Thoracic aorta (tissue), 2 donors: ENCODE measurements around the gene CBX6. TPM values are rescaled to one million over a fixed set of nuclear protein-coding genes. Genes with fewer than 3 reads are reported as not detected.

ENCODE experiments used
- ATAC-seq: fragments of 150-250 bp; one replicate; pipeline ENCODE4 v1.8.0; 2017; ENCODE audit warnings: low read depth; ENCODE audit not compliant: insufficient number of reproducible peaks, low FRiP score
- DNase-seq: peaks from one replicate; pipeline ENCODE4 v3.0.0-alpha.2; 2020; ENCODE audit warnings: low spot score
- H3K27ac ChIP-seq, 2 donors: fragments of 200-600 bp; sonication (generic); 1 replicate in 1 of 2; 2 replicates in 1 of 2; pipeline ENCODE4 v1.5.1; 2016; ENCODE audit warnings: mild to moderate bottlenecking in 2 of 2, moderate library complexity in 2 of 2
- H3K27me3 ChIP-seq: fragments of 200-600 bp; sonication (generic); replicated peaks from 2 replicates; pipeline ENCODE4 v1.6.0; 2016; ENCODE audit warnings: mild to moderate bottlenecking; ENCODE audit not compliant: insufficient read depth
- H3K36me3 ChIP-seq: fragments of 200-600 bp; sonication (generic); one replicate; pipeline ENCODE4 v1.5.1; 2016
- H3K4me1 ChIP-seq, 2 donors: fragments of 200-600 bp; sonication (generic); 1 replicate in 1 of 2; 2 replicates in 1 of 2; pipeline versions ENCODE4 v1.5.1 to v1.6.0; 2016; ENCODE audit warnings: low read depth in 2 of 2, mild to moderate bottlenecking in 1 of 2; ENCODE audit not compliant: control insufficient read depth in 1 of 2
- H3K4me3 ChIP-seq: fragments of 200-600 bp; sonication (generic); 2 replicates; pipeline ENCODE4 v1.5.1; 2016; ENCODE audit warnings: mild to moderate bottlenecking
- H3K9me3 ChIP-seq: fragments of 200-600 bp; sonication (generic); 2 replicates; pipeline ENCODE4 v1.5.1; 2016
- total RNA-seq, 2 donors: library from RNA; depleted of rRNA; stranded (reverse); fragments of >200 nt; gene quantifications; one replicate each; pipeline versions ENCODE4 v1.1.0 to v1.2.3, GENCODE V29; 2016
- TF ChIP-seq, protein P1 (sequence below): fragments of 200-600 bp; sonication (generic); IDR thresholded peaks from one replicate; pipeline ENCODE4 v1.5.1; 2019; ENCODE audit warnings: antibody characterized with exemption

CBX6 gene
- total RNA-seq, 2 donors from 2014 or later = 80.1 to 111 TPM

DNA sequence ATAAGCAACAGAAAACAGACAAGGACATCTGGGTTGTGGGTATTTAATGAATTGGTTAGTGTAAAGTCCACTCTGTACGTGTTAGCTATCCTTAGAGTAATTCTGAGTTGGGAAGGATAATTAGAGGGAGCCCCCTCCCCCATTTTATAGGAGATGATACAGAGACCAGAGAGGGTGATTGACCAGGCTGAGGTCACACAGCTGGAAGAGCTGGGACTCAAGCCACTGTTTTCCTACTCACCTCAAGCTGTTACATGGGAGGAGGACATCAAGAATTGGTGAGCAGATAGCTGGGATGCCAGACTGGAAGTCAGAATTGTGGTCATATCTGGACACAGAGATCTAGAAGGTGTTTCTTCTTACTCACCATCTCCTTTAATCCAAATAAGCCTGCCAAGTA is 19.5 kb downstream of the CBX6 start:
- Histone ChIP-seq H3K27me3 (no peaks in the 10 kb centered on the region), H3K4me1 (peaks cover 0 to 5% of the 10 kb centered on the region in 2 donors), H3K27ac (no peak overlapping the region), H3K9me3 (no peaks in the 10 kb centered on the region), H3K4me3 (no peak overlapping the region), H3K36me3 (no peaks in the 10 kb centered on the region)
- TF ChIP-seq, protein P1, sequence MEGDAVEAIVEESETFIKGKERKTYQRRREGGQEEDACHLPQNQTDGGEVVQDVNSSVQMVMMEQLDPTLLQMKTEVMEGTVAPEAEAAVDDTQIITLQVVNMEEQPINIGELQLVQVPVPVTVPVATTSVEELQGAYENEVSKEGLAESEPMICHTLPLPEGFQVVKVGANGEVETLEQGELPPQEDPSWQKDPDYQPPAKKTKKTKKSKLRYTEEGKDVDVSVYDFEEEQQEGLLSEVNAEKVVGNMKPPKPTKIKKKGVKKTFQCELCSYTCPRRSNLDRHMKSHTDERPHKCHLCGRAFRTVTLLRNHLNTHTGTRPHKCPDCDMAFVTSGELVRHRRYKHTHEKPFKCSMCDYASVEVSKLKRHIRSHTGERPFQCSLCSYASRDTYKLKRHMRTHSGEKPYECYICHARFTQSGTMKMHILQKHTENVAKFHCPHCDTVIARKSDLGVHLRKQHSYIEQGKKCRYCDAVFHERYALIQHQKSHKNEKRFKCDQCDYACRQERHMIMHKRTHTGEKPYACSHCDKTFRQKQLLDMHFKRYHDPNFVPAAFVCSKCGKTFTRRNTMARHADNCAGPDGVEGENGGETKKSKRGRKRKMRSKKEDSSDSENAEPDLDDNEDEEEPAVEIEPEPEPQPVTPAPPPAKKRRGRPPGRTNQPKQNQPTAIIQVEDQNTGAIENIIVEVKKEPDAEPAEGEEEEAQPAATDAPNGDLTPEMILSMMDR = no peak
- ATAC-seq (no peak), DNase-seq (no peak)

GRCh38 chr22:38850941-38851849 is 20.8 kb downstream of the CBX6 start:
- Histone ChIP-seq H3K27ac (no peak overlapping the region), H3K4me3 (no peak overlapping the region), H3K9me3 (no peaks in the 10 kb centered on the region), H3K4me1 (peaks cover under 1 to 18% of the 10 kb centered on the region in 2 donors), H3K27me3 (no peaks in the 10 kb centered on the region), H3K36me3 (no peaks in the 10 kb centered on the region)
- DNase-seq (no peak), ATAC-seq (no peak)
- TF ChIP-seq, protein P1 = no peak

- ATAC-seq (no peak), DNase-seq (no peak)
- Histone ChIP-seq H3K9me3 (no peaks in the 10 kb centered on the region), H3K27me3 (no peaks in the 10 kb centered on the region), H3K4me1 (peaks cover 8 to 26% of the 10 kb centered on the region in 2 donors), H3K36me3 (no peaks in the 10 kb centered on the region), H3K27ac (no peak overlapping the region), H3K4me3 (no peak overlapping the region)
- TF ChIP-seq, protein P1 = no peak
These were observed 21.6 kb downstream of the CBX6 start for GRCh38 chr22:38850399-38850798.

- Histone ChIP-seq H3K27ac (no peak overlapping the region), H3K4me1 (peaks cover 9 to 32% of the 10 kb centered on the region in 2 donors), H3K36me3 (no peaks in the 10 kb centered on the region), H3K4me3 (no peak overlapping the region), H3K9me3 (no peaks in the 10 kb centered on the region), H3K27me3 (no peaks in the 10 kb centered on the region)
- DNase-seq = no peak
- TF ChIP-seq, protein P1 = no peak
- ATAC-seq = no peak
These were observed 22.2 kb downstream of the CBX6 start for GRCh38 chr22:38849811-38850210.

DNA sequence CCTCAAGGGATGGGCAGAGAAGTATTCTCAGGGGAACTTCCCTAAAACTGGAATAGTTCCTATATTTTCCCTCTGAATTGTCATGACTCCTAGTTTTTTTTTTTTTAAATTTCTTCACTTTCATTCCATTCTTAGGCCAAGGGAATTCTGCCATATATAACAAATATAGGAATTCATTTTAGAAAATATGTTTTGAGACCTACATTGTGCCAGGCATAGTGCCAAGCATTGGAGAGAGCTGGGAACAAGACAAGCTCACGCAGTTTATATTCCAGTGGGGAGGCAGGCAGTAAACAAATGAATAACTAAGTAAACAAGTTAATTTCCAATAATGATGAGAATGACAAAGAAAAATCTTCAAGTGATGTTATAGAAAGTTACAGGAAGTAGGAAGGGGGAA is 25.6 kb downstream of the CBX6 start:
- Histone ChIP-seq H3K36me3 (no peaks in the 10 kb centered on the region), H3K27ac (peak overlapping the region; percentile 88 to 93), H3K27me3 (no peaks in the 10 kb centered on the region), H3K9me3 (no peaks in the 10 kb centered on the region), H3K4me1 (peaks cover 23 to 52% of the 10 kb centered on the region in 2 donors), H3K4me3 (no peak overlapping the region)
- ATAC-seq = no peak
- no peak for DNase-seq
- TF ChIP-seq, protein P1 = no peak
